ENCODE results near the gene MYH1.

Gene MYH1

DNA sequence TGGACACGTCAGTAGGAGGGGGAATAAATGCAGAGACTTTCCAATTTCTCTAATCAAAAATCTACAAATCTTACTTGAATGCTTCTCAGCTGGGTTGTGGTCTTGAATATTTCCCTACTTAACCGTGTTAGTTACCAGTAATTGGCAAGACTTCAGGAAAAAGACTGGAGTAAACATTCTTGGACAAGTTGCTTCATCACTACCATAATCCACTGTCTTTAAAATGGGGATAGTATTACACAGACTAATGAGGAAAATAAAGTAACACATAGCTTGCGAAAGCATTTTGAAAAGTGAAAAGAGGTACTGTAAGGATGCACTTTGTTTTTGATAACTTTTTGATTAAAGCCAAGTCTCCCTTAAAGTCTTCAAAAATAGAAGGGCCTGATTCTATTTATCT, 18.4 kb downstream of the MYH1 start:
- DNase-seq (ENCODE audit: low read depth, low spot score) = no peak
- H3K4me3 ChIP-seq (ENCODE audit: low read length) = no peak overlapping the region

DNA sequence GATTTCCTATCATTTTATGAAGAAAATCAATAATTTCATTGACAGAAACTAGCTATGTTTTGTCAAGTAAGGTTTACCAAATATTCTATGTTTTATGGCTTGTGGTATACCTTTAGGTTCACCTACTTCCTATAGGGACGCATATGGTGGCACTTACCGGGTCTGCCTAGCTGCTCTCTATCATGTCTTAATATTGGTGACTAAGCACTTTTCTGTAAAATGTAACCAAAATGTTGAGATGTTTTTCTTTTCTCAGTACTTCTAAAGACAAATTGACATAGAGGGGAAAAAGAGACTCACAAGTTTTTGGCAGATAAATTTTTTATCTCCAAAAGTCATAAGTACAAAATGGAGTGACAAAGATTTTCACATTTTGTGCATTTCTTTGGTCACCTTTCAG, 26.3 kb downstream of the MYH1 start:
- no peak overlapping the region for H3K4me3 ChIP-seq (ENCODE audit: low read length)
- DNase-seq (ENCODE audit: low read depth, low spot score) = no peak

DNA sequence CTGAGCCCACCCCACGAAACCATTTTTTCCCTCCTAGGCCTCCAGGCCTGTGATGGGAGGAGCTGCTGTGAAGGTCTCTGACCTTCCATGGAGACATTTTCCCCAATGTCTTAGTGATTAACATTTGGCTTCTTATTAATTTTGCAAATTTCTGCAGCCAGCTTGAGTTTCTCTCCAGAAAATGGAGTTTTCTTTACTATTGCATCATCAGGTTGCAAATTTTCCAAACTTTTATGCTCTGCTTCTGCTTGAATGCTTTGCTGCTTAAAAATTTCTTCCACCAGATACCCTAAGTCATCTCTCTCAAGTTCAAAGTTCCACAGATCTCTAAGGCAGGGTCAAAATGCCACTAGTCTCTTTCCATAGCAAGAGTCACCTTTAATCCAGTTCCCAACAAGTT, 36.1 kb downstream of the MYH1 start:
- DNase-seq (ENCODE audit: low read depth, low spot score) = no peak
- no peak overlapping the region for H3K4me3 ChIP-seq (ENCODE audit: low read length)

- no peak overlapping the region for H3K4me3 ChIP-seq (ENCODE audit: low read length)
- no peak for DNase-seq (ENCODE audit: low read depth, low spot score)
Measured at GRCh38 chr17:10477701-10478100, 40.6 kb downstream of the MYH1 start.

GRCh38 chr17:10474536-10474935, 43.8 kb downstream of the MYH1 start:
- H3K4me3 ChIP-seq (ENCODE audit: low read length) = no peak overlapping the region

GRCh38 chr17:10471858-10472257, 46.5 kb downstream of the MYH1 start:
- no peak overlapping the region for H3K4me3 ChIP-seq (ENCODE audit: low read length)
- DNase-seq (ENCODE audit: low read depth, low spot score) = no peak

More at GRCh38 chr17:10474536-10474935, 43.8 kb downstream of the MYH1 start:
- DNase-seq (ENCODE audit: low read depth, low spot score) = no peak

DNA sequence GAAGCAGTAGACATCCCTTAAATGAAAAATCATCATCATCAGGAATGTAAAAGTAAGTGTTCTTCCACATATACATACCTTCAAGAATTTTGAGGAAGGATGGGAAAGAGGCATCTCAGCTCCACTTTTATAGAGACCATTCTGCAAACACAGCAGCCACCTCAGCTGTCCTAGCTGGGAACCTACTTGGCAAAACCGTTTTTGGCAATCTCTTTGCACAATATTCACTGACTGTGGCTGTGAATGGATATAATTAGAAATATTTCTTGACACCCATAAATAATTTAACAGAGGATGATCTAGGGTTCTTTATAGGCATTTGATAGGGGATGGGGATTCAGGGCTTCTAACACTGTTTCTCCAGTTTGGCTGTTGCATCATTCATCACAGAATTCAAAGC, 48.9 kb downstream of the MYH1 start, which contains the start of gene MYH4:
Gene MYH4, minus strand, starts transcription at position 101 of the 400 bp plus-strand sequence. CDS start 2,814 bp downstream, outside the sequence.
- DNase-seq (ENCODE audit: low read depth, low spot score) = no peak
- no peak within 1 kb of the TSS for H3K4me3 ChIP-seq (ENCODE audit: low read length)

GRCh38 chr17:10463402-10463801, 54.9 kb downstream of the MYH1 start:
- no peak overlapping the region for H3K4me3 ChIP-seq (ENCODE audit: low read length)
- DNase-seq (ENCODE audit: low read depth, low spot score) = no peak

DNA sequence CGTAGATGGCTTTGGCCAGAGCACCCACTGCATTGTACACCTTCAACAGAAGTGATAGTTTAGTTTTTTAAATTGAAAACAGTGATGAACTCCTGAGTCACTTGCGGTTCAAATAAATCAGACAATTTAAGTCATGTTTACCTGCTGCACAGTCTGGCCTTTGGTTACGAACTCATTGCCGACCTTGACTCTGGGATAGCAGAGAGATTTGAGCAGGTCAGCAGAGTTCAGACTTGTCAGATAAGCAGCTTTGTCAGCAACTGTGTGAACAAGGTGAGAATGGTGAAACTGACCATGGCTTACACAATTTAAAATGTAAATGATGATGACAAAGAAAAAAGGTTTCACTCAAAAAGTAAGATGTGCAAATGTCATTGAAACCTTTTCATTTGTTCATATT, 58.3 kb downstream of the MYH1 start:
- DNase-seq (ENCODE audit: low read depth, low spot score) = no peak

DNA sequence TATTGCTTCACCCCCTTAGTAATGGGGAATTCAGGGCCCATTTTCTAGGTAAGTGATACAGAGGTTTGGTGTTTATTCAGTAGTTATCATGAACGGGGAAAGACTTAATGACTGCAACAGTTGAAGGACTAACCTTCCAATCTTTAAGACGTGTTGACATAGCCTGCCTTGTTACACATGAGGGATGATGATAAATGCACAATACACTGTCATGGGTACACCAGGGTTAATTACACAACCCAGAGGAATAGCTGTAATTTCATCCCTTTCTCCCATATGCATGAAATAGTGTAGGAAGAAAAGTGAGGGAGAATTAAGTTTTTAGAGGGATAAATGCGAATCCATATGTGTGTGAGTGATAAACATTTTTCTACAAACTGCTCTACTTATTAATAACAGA, 59.6 kb downstream of the MYH1 start:
- DNase-seq (ENCODE audit: low read depth, low spot score) = no peak

More for the DNA sequence above, 58.3 kb downstream of the MYH1 start:
- H3K4me3 ChIP-seq (ENCODE audit: low read length) = no peak overlapping the region

GRCh38 chr17:10457952-10458351, 60.4 kb downstream of the MYH1 start:
- H3K4me3 ChIP-seq (ENCODE audit: low read length) = no peak overlapping the region
- no peak for DNase-seq (ENCODE audit: low read depth, low spot score)

More for the DNA sequence above, 59.6 kb downstream of the MYH1 start:
- H3K4me3 ChIP-seq (ENCODE audit: low read length) = no peak overlapping the region

DNA sequence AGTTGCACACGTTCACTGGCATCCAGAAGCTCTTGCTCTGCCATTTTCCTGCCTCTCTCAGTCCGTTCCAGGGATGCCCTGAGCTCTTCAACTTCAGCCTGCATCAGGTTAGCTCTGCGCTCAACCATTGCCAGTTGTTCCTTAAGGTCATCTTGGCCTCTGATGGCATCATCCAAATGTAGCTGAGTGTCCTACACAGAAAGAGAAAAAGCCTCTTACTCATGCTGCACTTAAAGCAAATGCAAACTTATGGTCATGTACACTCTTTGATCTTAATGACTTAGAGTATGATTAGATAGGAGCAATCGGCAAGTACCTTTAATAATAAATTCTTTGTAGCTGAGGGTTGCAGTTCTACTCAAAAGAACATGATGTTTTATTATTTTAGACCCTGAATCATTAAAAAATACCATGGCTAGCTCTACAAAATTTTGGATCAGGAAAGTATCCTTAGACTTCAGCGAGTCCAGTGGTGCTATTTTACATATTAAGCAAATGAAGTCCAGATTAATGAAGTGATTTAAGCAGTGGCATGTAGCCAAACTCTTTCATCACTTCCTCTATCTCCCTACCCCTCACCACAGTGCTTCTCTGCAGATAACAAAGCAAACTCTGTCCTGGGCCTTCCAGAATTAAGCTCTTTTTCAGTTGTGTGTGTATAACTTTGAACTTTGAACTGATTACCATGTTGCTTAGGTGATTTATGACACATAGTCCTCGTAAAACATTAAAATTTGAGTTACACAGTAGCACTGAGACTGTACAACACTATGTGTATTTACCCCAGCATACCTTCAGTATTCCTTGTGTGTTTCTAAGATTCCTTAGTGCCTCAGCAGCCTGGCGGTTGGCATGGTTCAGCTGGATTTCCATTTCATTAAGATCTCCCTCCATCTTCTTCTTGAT, 71.1 kb downstream of the MYH1 start:
- H3K4me3 ChIP-seq (ENCODE audit: low read length) = no peak overlapping the region
- no peak for DNase-seq (ENCODE audit: low read depth, low spot score)

All from Jurkat, Clone E6-1 (cell line).